WERI-Rb-1 (cell line): ENCODE results near the gene IAH1.

Experiments
- DNase-seq: peaks from one replicate; pipeline ENCODE4 v3.0.0-alpha.2; 2020
- H3K27ac ChIP-seq: fragments of 250-450 bp; sonication (Bioruptor Pico); 2 replicates; pipeline ENCODE4 v1.5.1; 2020; ENCODE audit warnings: mild to moderate bottlenecking, moderate library complexity
- H3K27me3 ChIP-seq: fragments of 250-450 bp; sonication (Bioruptor Pico); 2 replicates; pipeline ENCODE4 v1.5.1; 2021; ENCODE audit warnings: mild to moderate bottlenecking, low read depth, moderate library complexity; ENCODE audit not compliant: insufficient read depth, severe bottlenecking
- H3K36me3 ChIP-seq: fragments of 250-450 bp; sonication (Bioruptor Pico); 2 replicates; pipeline ENCODE4 v1.5.1; 2020; ENCODE audit warnings: mild to moderate bottlenecking, moderate library complexity
- H3K4me3 ChIP-seq: 2 replicates; pipeline ENCODE4 v1.5.1; 2011; ENCODE audit warnings: low read depth, mild to moderate bottlenecking, control low read depth, low read length
- H3K9me3 ChIP-seq: fragments of 250-450 bp; sonication (Bioruptor Pico); 2 replicates; pipeline ENCODE4 v1.5.1; 2021; ENCODE audit warnings: mild to moderate bottlenecking, moderate library complexity; ENCODE audit not compliant: severe bottlenecking
- CTCF ChIP-seq: IDR thresholded peaks from 2 replicates; pipeline ENCODE4 v1.5.1; 2011; ENCODE audit warnings: low read depth, mild to moderate bottlenecking, control low read depth, inconsistent platforms, low read length

IAH1 gene

GRCh38 chr2:9461079-9461478 lies 13.3 kb upstream of the IAH1 start:
- Histone ChIP-seq H3K27ac (no peak overlapping the region), H3K4me3 (no peak overlapping the region), H3K9me3 (no peaks in the 10 kb centered on the region), H3K27me3 (no peaks in the 10 kb centered on the region), H3K36me3 (peaks cover 61% of the 10 kb centered on the region)
- TF ChIP-seq CTCF, result no peak
- DNase-seq, result no peak

GRCh38 chr2:9462313-9462712 lies 12.0 kb upstream of the IAH1 start:
- Histone ChIP-seq H3K27ac (no peak overlapping the region), H3K4me3 (no peak overlapping the region), H3K27me3 (no peaks in the 10 kb centered on the region), H3K9me3 (no peaks in the 10 kb centered on the region), H3K36me3 (peaks cover 51% of the 10 kb centered on the region)
- no peak for TF ChIP-seq CTCF
- no peak for DNase-seq

GRCh38 chr2:9462886-9463697 lies 11.3 kb upstream of the IAH1 start:
- no peak for TF ChIP-seq CTCF
- Histone ChIP-seq H3K4me3 (no peak overlapping the region), H3K36me3 (peaks cover 48% of the 10 kb centered on the region), H3K27ac (peak overlapping the region; percentile 21), H3K27me3 (no peaks in the 10 kb centered on the region), H3K9me3 (no peaks in the 10 kb centered on the region)
- peak; percentile 63 for DNase-seq

GRCh38 chr2:9463698-9464034 lies 10.7 kb upstream of the IAH1 start:
- Histone ChIP-seq H3K27me3 (no peaks in the 10 kb centered on the region), H3K9me3 (no peaks in the 10 kb centered on the region), H3K36me3 (peaks cover 47% of the 10 kb centered on the region), H3K27ac (no peak overlapping the region), H3K4me3 (no peak overlapping the region)
- DNase-seq, result no peak
- no peak for TF ChIP-seq CTCF

GRCh38 chr2:9465170-9465569 lies 9.2 kb upstream of the IAH1 start:
- no peak for DNase-seq
- no peaks in the 10 kb centered on the region for H3K27me3 ChIP-seq
- H3K27ac ChIP-seq, result no peak overlapping the region
- H3K4me3 ChIP-seq, result no peak overlapping the region
- no peaks in the 10 kb centered on the region for H3K9me3 ChIP-seq
- peaks cover 53% of the 10 kb centered on the region for H3K36me3 ChIP-seq
- no peak for TF ChIP-seq CTCF
